Colonic mucosa (tissue), 4 donors: ENCODE data around the gene XPNPEP3. TPM values are rescaled to one million over a fixed set of nuclear protein-coding genes. Genes with fewer than 3 reads are reported as not detected.
"Not testable (repeated sequence)": the region's sequence is repeated elsewhere in the genome, so short reads cannot be mapped to it uniquely, and the experiment has no call there.

ENCODE experiments used
- DNase-seq: peaks from one replicate; pipeline ENCODE4 v3.0.0-alpha.2; 2020
- H3K27ac ChIP-seq: fragments of 200-600 bp; one replicate; pipeline ENCODE4 v1.8.0; 2021
- H3K27me3 ChIP-seq: fragments of 200-600 bp; one replicate; pipeline ENCODE4 v1.8.0; 2021
- H3K36me3 ChIP-seq: fragments of 200-600 bp; one replicate; pipeline ENCODE4 v1.8.0; 2021
- H3K4me1 ChIP-seq: fragments of 200-600 bp; one replicate; pipeline ENCODE4 v1.8.0; 2021; ENCODE audit warnings: mild to moderate bottlenecking
- H3K4me3 ChIP-seq: fragments of 200-600 bp; one replicate; pipeline ENCODE4 v1.8.0; 2021
- H3K9ac ChIP-seq, 2 donors: one replicate each; pipeline ENCODE4 v1.7.0; 2013; ENCODE audit warnings: control low read depth in 2 of 2, low read depth in 2 of 2, low read length in 2 of 2
- H3K9me3 ChIP-seq: fragments of 200-600 bp; one replicate; pipeline ENCODE4 v1.8.0; 2021
- CTCF ChIP-seq: fragments of 200-600 bp; IDR thresholded peaks from one replicate; pipeline ENCODE4 v1.8.0; 2022; ENCODE audit warnings: antibody characterized with exemption, mild to moderate bottlenecking
- intact Hi-C: fragments of 100-400 bp; cut with DNase I; formaldehyde crosslinking; loops from one replicate; pipeline ENCODE4 v1.14.1; 2022
- total RNA-seq, 2 donors: library from RNA; stranded (reverse); fragmentation: NEBNext Ultra II Directional in 1 of 2; extraction: Animal tissue kit (Norgen Biotek cat#: 25700) in 1 of 2; gene quantifications; one replicate each; pipeline ENCODE4 v1.2.1, GENCODE V29; 2021
- donor health status: healthy.
- donor health status: DM: no; HTN: no; CAD: no.
- donor health status: DM: no; HTN: no; CAD: no.

XPNPEP3 gene
- total RNA-seq, 2 donors from 2014 or later = 12.8 to 22.0 TPM

- DNase-seq = no peak
- Histone ChIP-seq H3K9ac (no peak overlapping the region), H3K27me3 (no peaks in the 10 kb centered on the region), H3K36me3 (peaks cover 17% of the 10 kb centered on the region), H3K27ac (no peak overlapping the region), H3K9me3 (no peaks in the 10 kb centered on the region), H3K4me3 (no peak overlapping the region), H3K4me1 (no peaks in the 10 kb centered on the region)
- TF ChIP-seq CTCF = no peak
- intact Hi-C loops = no loop called here
Measured at GRCh38 chr22:40829131-40829530, 27.8 kb upstream of the XPNPEP3 start.

GRCh38 chr22:40834619-40835018 lies 22.3 kb upstream of the XPNPEP3 start:
- Histone ChIP-seq H3K27ac (no peak overlapping the region), H3K4me1 (peaks cover 5% of the 10 kb centered on the region), H3K9ac (no peak overlapping the region), H3K9me3 (no peaks in the 10 kb centered on the region), H3K4me3 (no peak overlapping the region), H3K36me3 (peaks cover 17% of the 10 kb centered on the region), H3K27me3 (no peaks in the 10 kb centered on the region)
- no peak for DNase-seq
- TF ChIP-seq CTCF = no peak
- intact Hi-C loops = no loop called here

GRCh38 chr22:40838486-40838885 lies 18.5 kb upstream of the XPNPEP3 start:
- Histone ChIP-seq H3K9me3 (no peaks in the 10 kb centered on the region), H3K27me3 (no peaks in the 10 kb centered on the region), H3K27ac (no peak overlapping the region), H3K4me3 (no peak overlapping the region), H3K4me1 (peaks cover 5% of the 10 kb centered on the region), H3K36me3 (peaks cover 7% of the 10 kb centered on the region), H3K9ac (no peak overlapping the region)
- intact Hi-C loops = no loop called here
- TF ChIP-seq CTCF = no peak
- DNase-seq = no peak

- Histone ChIP-seq H3K27me3 (no peaks in the 10 kb centered on the region), H3K4me1 (no peaks in the 10 kb centered on the region), H3K9me3 (no peaks in the 10 kb centered on the region), H3K9ac (no peak overlapping the region), H3K36me3 (no peaks in the 10 kb centered on the region), H3K27ac (no peak overlapping the region), H3K4me3 (no peak overlapping the region)
- no peak for DNase-seq
- intact Hi-C loops = loop anchor here (10.0 kb wide), 1 partner anchor 300 kb away; no protein-coding TSS in a partner anchor
- TF ChIP-seq CTCF = no peak
Measured at GRCh38 chr22:40844951-40845350, 12.0 kb upstream of the XPNPEP3 start.

- intact Hi-C loops = loop anchor here (10.0 kb wide), 1 partner anchor 299 kb away; no protein-coding TSS in a partner anchor
- H3K4me1 ChIP-seq = not testable (repeated sequence)
Measured at GRCh38 chr22:40845816-40846215, 11.1 kb upstream of the XPNPEP3 start.

GRCh38 chr22:40853333-40853732 lies 3.6 kb upstream of the XPNPEP3 start:
- TF ChIP-seq CTCF = no peak
- no peaks in the 10 kb centered on the region for H3K9me3 ChIP-seq
- no peak overlapping the region for H3K27ac ChIP-seq
- no peaks in the 10 kb centered on the region for H3K27me3 ChIP-seq
- peak overlapping the region in 1 of 2 donors; percentile 36 for H3K9ac ChIP-seq
- intact Hi-C loops = no loop called here
- DNase-seq = no peak
- H3K4me3 ChIP-seq = no peak overlapping the region
- H3K4me1 ChIP-seq = peaks cover 6% of the 10 kb centered on the region
- H3K36me3 ChIP-seq = no peaks in the 10 kb centered on the region

More at GRCh38 chr22:40845816-40846215, 11.1 kb upstream of the XPNPEP3 start:
- DNase-seq, H3K4me3 ChIP-seq, H3K9ac ChIP-seq, H3K36me3 ChIP-seq, H3K9me3 ChIP-seq, H3K27me3 ChIP-seq, H3K27ac ChIP-seq: not testable (repeated sequence)
